ENCODE data around the gene ENPP3. TPM values are rescaled to one million over a fixed set of nuclear protein-coding genes. Genes with fewer than 3 reads are reported as not detected.

The ENPP3 gene
- total and polyA plus RNA-seq, 2 of the 13 experiments (the other 11 are each of a cell fraction or from before 2014, with no cell fraction given): 40.0 to 75.4 TPM

- no peak for TF ChIP-seq ZNF570 (CRISPR knock-in tag; IDR thresholded peaks at IDR 0.05; ENCODE audit: borderline replicate concordance)
- no peak for TF ChIP-seq RAD21 (CRISPR knock-in tag; IDR thresholded peaks at IDR 0.05)
- TF ChIP-seq ZNF788 (CRISPR knock-in tag; IDR thresholded peaks at IDR 0.05; ENCODE audit: borderline replicate concordance): no peak
- TF ChIP-seq JUNB (CRISPR knock-in tag; IDR thresholded peaks at IDR 0.05; ENCODE audit: borderline replicate concordance): no peak
- TF ChIP-seq, protein P1, sequence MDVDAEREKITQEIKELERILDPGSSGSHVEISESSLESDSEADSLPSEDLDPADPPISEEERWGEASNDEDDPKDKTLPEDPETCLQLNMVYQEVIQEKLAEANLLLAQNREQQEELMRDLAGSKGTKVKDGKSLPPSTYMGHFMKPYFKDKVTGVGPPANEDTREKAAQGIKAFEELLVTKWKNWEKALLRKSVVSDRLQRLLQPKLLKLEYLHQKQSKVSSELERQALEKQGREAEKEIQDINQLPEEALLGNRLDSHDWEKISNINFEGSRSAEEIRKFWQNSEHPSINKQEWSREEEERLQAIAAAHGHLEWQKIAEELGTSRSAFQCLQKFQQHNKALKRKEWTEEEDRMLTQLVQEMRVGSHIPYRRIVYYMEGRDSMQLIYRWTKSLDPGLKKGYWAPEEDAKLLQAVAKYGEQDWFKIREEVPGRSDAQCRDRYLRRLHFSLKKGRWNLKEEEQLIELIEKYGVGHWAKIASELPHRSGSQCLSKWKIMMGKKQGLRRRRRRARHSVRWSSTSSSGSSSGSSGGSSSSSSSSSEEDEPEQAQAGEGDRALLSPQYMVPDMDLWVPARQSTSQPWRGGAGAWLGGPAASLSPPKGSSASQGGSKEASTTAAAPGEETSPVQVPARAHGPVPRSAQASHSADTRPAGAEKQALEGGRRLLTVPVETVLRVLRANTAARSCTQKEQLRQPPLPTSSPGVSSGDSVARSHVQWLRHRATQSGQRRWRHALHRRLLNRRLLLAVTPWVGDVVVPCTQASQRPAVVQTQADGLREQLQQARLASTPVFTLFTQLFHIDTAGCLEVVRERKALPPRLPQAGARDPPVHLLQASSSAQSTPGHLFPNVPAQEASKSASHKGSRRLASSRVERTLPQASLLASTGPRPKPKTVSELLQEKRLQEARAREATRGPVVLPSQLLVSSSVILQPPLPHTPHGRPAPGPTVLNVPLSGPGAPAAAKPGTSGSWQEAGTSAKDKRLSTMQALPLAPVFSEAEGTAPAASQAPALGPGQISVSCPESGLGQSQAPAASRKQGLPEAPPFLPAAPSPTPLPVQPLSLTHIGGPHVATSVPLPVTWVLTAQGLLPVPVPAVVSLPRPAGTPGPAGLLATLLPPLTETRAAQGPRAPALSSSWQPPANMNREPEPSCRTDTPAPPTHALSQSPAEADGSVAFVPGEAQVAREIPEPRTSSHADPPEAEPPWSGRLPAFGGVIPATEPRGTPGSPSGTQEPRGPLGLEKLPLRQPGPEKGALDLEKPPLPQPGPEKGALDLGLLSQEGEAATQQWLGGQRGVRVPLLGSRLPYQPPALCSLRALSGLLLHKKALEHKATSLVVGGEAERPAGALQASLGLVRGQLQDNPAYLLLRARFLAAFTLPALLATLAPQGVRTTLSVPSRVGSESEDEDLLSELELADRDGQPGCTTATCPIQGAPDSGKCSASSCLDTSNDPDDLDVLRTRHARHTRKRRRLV (CRISPR knock-in tag; IDR thresholded peaks at IDR 0.05): no peak
- TF ChIP-seq, protein P2, sequence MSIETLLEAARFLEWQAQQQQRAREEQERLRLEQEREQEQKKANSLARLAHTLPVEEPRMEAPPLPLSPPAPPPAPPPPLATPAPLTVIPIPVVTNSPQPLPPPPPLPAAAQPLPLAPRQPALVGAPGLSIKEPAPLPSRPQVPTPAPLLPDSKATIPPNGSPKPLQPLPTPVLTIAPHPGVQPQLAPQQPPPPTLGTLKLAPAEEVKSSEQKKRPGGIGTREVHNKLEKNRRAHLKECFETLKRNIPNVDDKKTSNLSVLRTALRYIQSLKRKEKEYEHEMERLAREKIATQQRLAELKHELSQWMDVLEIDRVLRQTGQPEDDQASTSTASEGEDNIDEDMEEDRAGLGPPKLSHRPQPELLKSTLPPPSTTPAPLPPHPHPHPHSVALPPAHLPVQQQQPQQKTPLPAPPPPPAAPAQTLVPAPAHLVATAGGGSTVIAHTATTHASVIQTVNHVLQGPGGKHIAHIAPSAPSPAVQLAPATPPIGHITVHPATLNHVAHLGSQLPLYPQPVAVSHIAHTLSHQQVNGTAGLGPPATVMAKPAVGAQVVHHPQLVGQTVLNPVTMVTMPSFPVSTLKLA (IDR thresholded peaks at IDR 0.05): no peak
- no peak for TF ChIP-seq ZFP90 (CRISPR knock-in tag; IDR thresholded peaks at IDR 0.05; ENCODE audit: borderline replicate concordance)
- no peak for TF ChIP-seq ZNF749 (CRISPR knock-in tag; IDR thresholded peaks at IDR 0.05; ENCODE audit: borderline replicate concordance)
- peak; percentile 67 for TF ChIP-seq KAT8 (CRISPR knock-in tag; IDR thresholded peaks at IDR 0.05)
- TF ChIP-seq ZNF446 (CRISPR knock-in tag; IDR thresholded peaks at IDR 0.05): no peak
- TF ChIP-seq HOXA5 (CRISPR knock-in tag; IDR thresholded peaks at IDR 0.05): peak; percentile 21; the same call in 1 of the 2 replicates
- TF ChIP-seq GZF1 (CRISPR knock-in tag; IDR thresholded peaks at IDR 0.05): no peak
- TF ChIP-seq, protein P3, sequence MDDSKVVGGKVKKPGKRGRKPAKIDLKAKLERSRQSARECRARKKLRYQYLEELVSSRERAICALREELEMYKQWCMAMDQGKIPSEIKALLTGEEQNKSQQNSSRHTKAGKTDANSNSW (CRISPR knock-in tag; IDR thresholded peaks at IDR 0.05; ENCODE audit: borderline replicate concordance): no peak; the same call in 1 of the 2 replicates
- TF ChIP-seq ELF1 (CRISPR knock-in tag; IDR thresholded peaks at IDR 0.05): 0 out of 2 replicates have a peak, but pooled peaks have one; percentile 17
- no peak for TF ChIP-seq ZNF34 (CRISPR knock-in tag; IDR thresholded peaks at IDR 0.05; ENCODE audit: borderline replicate concordance)
- peak; percentile 70; the same call in 1 of the 2 replicates for TF ChIP-seq ZNF644 (CRISPR knock-in tag; IDR thresholded peaks at IDR 0.05; ENCODE audit: low read depth)
- peak; percentile 93 for TF ChIP-seq HNF4A (CRISPR knock-in tag; IDR thresholded peaks at IDR 0.05)
- no peak for TF ChIP-seq ZNF530 (CRISPR knock-in tag; IDR thresholded peaks at IDR 0.05; ENCODE audit: low read depth)
- TF ChIP-seq ZNF784 (CRISPR knock-in tag; IDR thresholded peaks at IDR 0.05; ENCODE audit: borderline replicate concordance): 0 out of 2 replicates have a peak, but pooled peaks have one; percentile 50
- no peak for TF ChIP-seq NPAS2 (CRISPR knock-in tag; IDR thresholded peaks at IDR 0.05; ENCODE audit: borderline replicate concordance)
- 0 out of 2 replicates have a peak, but pooled peaks have one; percentile 26 for TF ChIP-seq REPIN1 (CRISPR knock-in tag; IDR thresholded peaks at IDR 0.05; ENCODE audit: borderline replicate concordance, low read depth)
- TF ChIP-seq MEIS1 (CRISPR knock-in tag; IDR thresholded peaks at IDR 0.05; ENCODE audit: borderline replicate concordance): no peak
Measured at GRCh38 chr6:131769385-131770141, 132.5 kb downstream of the ENPP3 start (continued).
